Endothelial cell (in vitro differentiated cells): ENCODE measurements around the gene IFT52. TPM values are rescaled to one million over a fixed set of nuclear protein-coding genes. Genes with fewer than 3 reads are reported as not detected.
A peak's percentile ranks its signal among the peaks of the same experiment; 100 is the strongest.

ENCODE experiments used
- DNase-seq: peaks from one replicate; pipeline ENCODE4 v3.0.0; 2021; ENCODE audit warnings: low spot score
- H3K27ac Mint-ChIP-seq: one replicate; pipeline ENCODE4 v1.8.0; 2021; ENCODE audit warnings: mixed read lengths, inconsistent platforms; ENCODE audit not compliant: unreplicated experiment
- H3K27me3 Mint-ChIP-seq: one replicate; pipeline ENCODE4 v1.8.0; 2021; ENCODE audit warnings: mild to moderate bottlenecking, moderate library complexity, mixed read lengths, inconsistent platforms; ENCODE audit not compliant: unreplicated experiment
- H3K36me3 Mint-ChIP-seq: one replicate; pipeline ENCODE4 v1.8.0; 2021; ENCODE audit warnings: mild to moderate bottlenecking, low read depth, mixed read lengths, inconsistent platforms; ENCODE audit not compliant: unreplicated experiment
- H3K4me1 Mint-ChIP-seq: one replicate; pipeline ENCODE4 v1.8.0; 2021; ENCODE audit warnings: mild to moderate bottlenecking, mixed read lengths, inconsistent platforms; ENCODE audit not compliant: unreplicated experiment
- H3K4me3 Mint-ChIP-seq: one replicate; pipeline ENCODE4 v1.8.0; 2021; ENCODE audit warnings: mild to moderate bottlenecking, mixed read lengths, inconsistent platforms; ENCODE audit not compliant: unreplicated experiment
- H3K9me3 Mint-ChIP-seq: one replicate; pipeline ENCODE4 v1.8.0; 2021; ENCODE audit warnings: mixed read lengths, inconsistent platforms; ENCODE audit not compliant: unreplicated experiment
- CTCF ChIP-seq: fragments of 200-600 bp; sonication (generic); IDR thresholded peaks from one replicate; pipeline ENCODE4 v1.5.0; 2021; ENCODE audit warnings: antibody characterized with exemption; ENCODE audit not compliant: unreplicated experiment
- long read RNA-seq: library from polyadenylated mRNA; unstranded; transcript quantifications from one replicate; pipeline ENCODE4 v2.0.0, GENCODE V29; 2020; ENCODE audit not compliant: unreplicated experiment
- total RNA-seq: library from RNA; stranded (reverse); fragmentation: NEBNext Ultra II Directional; extraction: Animal tissue kit (Norgen Biotek cat#: 25700); gene quantifications from one replicate; pipeline ENCODE4 v1.2.1, GENCODE V29; 2021; ENCODE audit not compliant: unreplicated experiment

The IFT52 gene
- 49.0 TPM for total RNA-seq
- long read RNA-seq, transcript IFT52-202 (14 exons, 1,599 nt) = major isoform, 16 of 45 reads
- long read RNA-seq, transcript IFT52-201 (14 exons, 1,757 nt) = major isoform, 16 of 45 reads
- long read RNA-seq, partial matches to known transcripts = 3 of 45 reads
- long read RNA-seq, other reads (novel, unspliced or antisense) = 10 of 45 reads

- H3K4me3 Mint-ChIP-seq = peak within 1 kb of the TSS; percentile 92
- DNase-seq = peak; percentile 77
- no peaks in the 10 kb centered on the region for H3K36me3 Mint-ChIP-seq
- H3K27ac Mint-ChIP-seq = peak within 1 kb of the TSS; percentile 86
- TF ChIP-seq CTCF = no peak
- peaks cover 9% of the 10 kb centered on the region for H3K4me1 Mint-ChIP-seq
- no peaks in the 10 kb centered on the region for H3K27me3 Mint-ChIP-seq
- H3K9me3 Mint-ChIP-seq = no peaks in the 10 kb centered on the region
Measured at GRCh38 chr20:43590392-43591303, at the start of gene IFT52. Gene IFT52 (plus strand): TSS chr20:43590937. CDS start chr20:43594699, 3,762 bp downstream.

- TF ChIP-seq CTCF = no peak
- H3K4me3 Mint-ChIP-seq = no peak overlapping the region
- H3K27ac Mint-ChIP-seq = no peak overlapping the region
- peaks cover 6% of the 10 kb centered on the region for H3K4me1 Mint-ChIP-seq
- H3K27me3 Mint-ChIP-seq = peaks cover 13% of the 10 kb centered on the region
- no peak for DNase-seq
- no peaks in the 10 kb centered on the region for H3K9me3 Mint-ChIP-seq
- peaks cover 13% of the 10 kb centered on the region for H3K36me3 Mint-ChIP-seq
Measured at GRCh38 chr20:43541214-43541613, 49.5 kb upstream of the IFT52 start.

GRCh38 chr20:43542161-43542560 is 48.6 kb upstream of the IFT52 start:
- H3K36me3 Mint-ChIP-seq = peaks cover 19% of the 10 kb centered on the region
- no peak for DNase-seq
- peaks cover 16% of the 10 kb centered on the region for H3K27me3 Mint-ChIP-seq
- TF ChIP-seq CTCF = no peak
- H3K9me3 Mint-ChIP-seq = no peaks in the 10 kb centered on the region
- no peak overlapping the region for H3K4me3 Mint-ChIP-seq
- H3K27ac Mint-ChIP-seq = no peak overlapping the region
- peaks cover 6% of the 10 kb centered on the region for H3K4me1 Mint-ChIP-seq

GRCh38 chr20:43542674-43543073 is 48.1 kb upstream of the IFT52 start:
- Mint-ChIP-seq H3K27ac (no peak overlapping the region), H3K36me3 (peaks cover 24% of the 10 kb centered on the region), H3K27me3 (peaks cover 16% of the 10 kb centered on the region), H3K4me3 (no peak overlapping the region), H3K4me1 (peaks cover 6% of the 10 kb centered on the region), H3K9me3 (peaks cover 4% of the 10 kb centered on the region)
- no peak for TF ChIP-seq CTCF
- no peak for DNase-seq

- Mint-ChIP-seq H3K9me3 (peaks cover 7% of the 10 kb centered on the region), H3K36me3 (peaks cover 29% of the 10 kb centered on the region)
Measured at GRCh38 chr20:43543138-43543537, 47.6 kb upstream of the IFT52 start.

More at GRCh38 chr20:43543138-43543537, 47.6 kb upstream of the IFT52 start:
- Mint-ChIP-seq H3K4me3 (no peak overlapping the region), H3K27ac (no peak overlapping the region), H3K27me3 (peaks cover 16% of the 10 kb centered on the region), H3K4me1 (peaks cover 6% of the 10 kb centered on the region)
- DNase-seq = no peak
- no peak for TF ChIP-seq CTCF
